Activated CD4-positive, CD25-positive, alpha-beta regulatory T cell treated with anti-CD3 and anti-CD28 coated beads, Interleukin-2, amount 50 U/mL, for 24 hours (primary cell): ENCODE data around the gene HCN2.

ENCODE experiments used
- ATAC-seq, 2 donors: fragments of 150-1000 bp; cut with Tn5 transposase; one replicate each; pipeline ENCODE4 v1.10.0; 2021; ENCODE audit warnings: mild to moderate bottlenecking in 1 of 2, moderate library complexity in 1 of 2

Gene HCN2

GRCh38 chr19:658916-659839, 69.5 kb downstream of the HCN2 start:
- peak in 1 of 2 donors; percentile 3 for ATAC-seq

- no peak for ATAC-seq
Observed at GRCh38 chr19:660793-661426, 71.2 kb downstream of the HCN2 start.

DNA sequence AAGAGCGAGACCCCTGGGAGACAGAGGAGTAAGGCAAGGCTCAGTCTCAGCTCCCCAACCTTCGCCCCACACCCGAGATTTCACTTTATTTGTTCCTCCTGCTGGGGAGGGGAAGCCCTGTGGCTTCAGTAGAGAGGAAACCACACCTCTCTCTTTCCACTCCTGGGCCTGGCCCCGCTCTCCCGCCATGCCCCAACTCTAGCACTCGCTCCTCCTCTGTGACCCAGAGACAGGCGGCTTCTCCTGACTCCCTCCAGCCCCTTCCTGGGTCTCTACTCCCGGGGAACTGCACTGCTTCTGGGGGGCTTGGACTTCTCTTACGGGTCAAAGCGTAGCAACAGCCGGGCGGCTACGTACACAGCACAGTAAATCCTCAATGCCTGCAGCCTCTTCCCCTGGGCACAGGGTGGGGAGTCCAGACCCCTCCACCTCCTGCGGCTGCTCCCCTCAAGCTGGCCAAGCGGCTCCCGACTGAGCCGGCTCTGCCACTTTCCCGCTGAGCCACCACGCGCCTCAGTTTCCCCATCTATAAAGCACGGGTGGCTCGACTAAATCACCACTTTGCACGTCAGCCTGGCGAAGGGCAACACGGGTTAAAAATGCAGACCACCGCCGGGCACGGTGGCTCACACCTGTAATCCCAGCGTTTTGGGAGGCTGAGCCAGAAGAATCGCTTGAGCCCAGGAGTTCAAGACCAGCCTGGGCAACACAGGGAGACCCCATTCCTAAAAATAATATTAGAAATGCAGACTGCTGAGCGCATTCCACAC, 71.9 kb downstream of the HCN2 start:
- ATAC-seq, result peak; percentile 19 to 21

- ATAC-seq, result peak; percentile 20 to 37
Observed at GRCh38 chr19:662207-662961, 72.7 kb downstream of the HCN2 start.

DNA sequence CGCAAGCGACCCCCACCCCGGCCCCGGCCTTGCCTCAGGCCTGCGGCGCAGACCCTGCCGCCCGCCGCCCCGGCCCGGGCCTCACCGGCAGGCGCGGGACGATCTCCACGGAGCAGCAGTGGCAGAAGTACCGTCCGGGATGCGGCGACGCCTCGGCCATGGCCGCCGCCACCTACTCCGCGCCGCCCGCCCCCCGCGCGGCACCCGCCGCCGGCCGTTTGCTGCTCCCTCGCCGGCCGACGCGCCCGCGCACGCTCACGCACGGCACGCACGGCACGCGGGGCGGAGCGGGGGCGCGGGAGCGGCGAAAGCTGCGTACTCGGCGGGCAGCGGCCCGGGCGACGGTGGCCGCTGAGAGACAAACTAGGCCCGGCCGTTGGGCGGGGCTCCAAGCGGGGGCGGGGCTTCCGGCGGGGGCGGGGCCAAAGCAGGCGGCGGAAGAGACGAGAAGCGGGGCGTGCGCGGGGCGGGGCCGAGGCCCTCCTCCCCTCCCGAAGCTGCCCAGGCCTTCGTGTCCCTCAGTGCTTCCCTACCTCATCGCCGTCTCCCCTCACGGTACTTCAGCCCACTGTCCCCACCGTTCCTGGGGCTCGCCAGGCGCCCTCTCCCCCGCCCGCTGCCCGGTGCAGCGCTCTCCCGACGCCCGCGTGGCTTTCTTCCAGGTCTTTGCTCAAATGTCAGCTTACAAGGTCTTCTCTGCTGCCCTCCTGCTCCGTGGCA, 73.4 kb downstream of the HCN2 start, which contains the start of gene RNF126:
Gene RNF126, minus strand, starts transcription at position 253 of the 720 bp plus-strand sequence. Its CDS starts 93 bp downstream, at position 160.
- ATAC-seq, result peak; percentile 45 to 53

DNA sequence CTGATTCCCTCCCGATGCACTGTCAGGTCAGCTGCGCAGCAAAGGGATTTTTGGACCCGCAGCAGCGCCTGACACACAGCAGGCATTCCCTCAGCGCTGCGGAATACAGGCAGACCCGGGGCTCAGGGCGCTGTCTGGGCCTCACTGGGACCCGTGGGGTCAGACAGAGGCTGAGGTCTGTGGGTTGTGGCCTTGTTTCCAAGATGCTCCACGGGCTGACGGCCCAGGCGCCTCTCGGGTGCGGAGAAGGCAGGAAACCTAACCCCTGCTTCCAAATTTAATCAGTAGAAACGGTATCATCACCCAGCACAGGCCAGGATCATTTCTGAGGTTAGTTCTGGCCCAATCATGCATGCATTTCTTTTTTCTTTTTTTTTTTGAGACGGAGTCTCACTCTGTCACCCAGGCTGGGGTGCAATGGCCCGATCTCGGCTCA, 74.0 kb downstream of the HCN2 start:
- no peak for ATAC-seq

DNA sequence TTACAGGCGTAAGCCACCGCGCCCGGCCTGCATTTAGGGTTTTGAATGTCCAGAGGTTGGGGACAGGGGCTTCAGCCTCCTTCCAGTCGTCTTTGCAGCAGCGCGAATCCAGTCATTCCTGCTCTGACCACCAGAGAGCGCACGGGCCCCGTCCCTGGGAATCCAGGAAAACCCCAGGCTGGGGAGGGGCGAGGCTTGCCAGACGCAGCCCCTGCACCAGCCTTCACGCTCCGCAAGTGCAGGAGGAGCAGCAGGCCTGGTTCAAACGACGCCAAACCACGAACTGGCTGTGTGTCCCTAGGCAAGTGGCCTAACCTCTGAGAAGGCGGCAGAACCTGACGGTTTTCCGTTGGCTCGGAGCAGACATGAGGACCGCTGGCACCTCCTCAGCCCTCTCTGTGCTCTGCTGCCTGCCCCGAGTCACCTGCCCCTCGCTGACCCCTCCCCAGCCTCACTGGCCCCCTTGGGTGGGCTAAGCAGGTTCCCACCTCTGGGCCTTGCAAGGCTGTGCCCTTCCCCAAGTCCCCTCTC, 75.3 kb downstream of the HCN2 start:
- ATAC-seq, result no peak
